HFF-Myc (cell line): ENCODE data around the gene MSI2.

Experiments
- DNase-seq: peaks from one replicate; pipeline ENCODE4 v3.0.0-alpha.2; 2011; ENCODE audit warnings: low read depth; ENCODE audit errors: extremely low read depth
- H3K4me3 ChIP-seq: replicated peaks from 2 replicates; pipeline ENCODE4 v1.5.1; 2011; ENCODE audit warnings: low read depth, mild to moderate bottlenecking, control low read depth, low read length
- CTCF ChIP-seq: IDR thresholded peaks from 2 replicates; pipeline ENCODE4 v1.5.1; 2012; ENCODE audit warnings: mild to moderate bottlenecking, low read depth, low read length, control low read depth; ENCODE audit errors: missing control alignments

The MSI2 gene

GRCh38 chr17:57384219-57384618 lies 127.9 kb downstream of the MSI2 start:
- DNase-seq = no peak
- TF ChIP-seq CTCF = no peak
- H3K4me3 ChIP-seq = no peak overlapping the region

GRCh38 chr17:57385975-57386374 lies 129.7 kb downstream of the MSI2 start:
- no peak for DNase-seq
- H3K4me3 ChIP-seq = no peak overlapping the region
- TF ChIP-seq CTCF = no peak

- TF ChIP-seq CTCF = no peak
Measured at GRCh38 chr17:57387575-57387974, 131.3 kb downstream of the MSI2 start.

GRCh38 chr17:57388131-57388725 lies 131.9 kb downstream of the MSI2 start:
- TF ChIP-seq CTCF = no peak
- no peak for DNase-seq
- no peak overlapping the region for H3K4me3 ChIP-seq

More at GRCh38 chr17:57387575-57387974, 131.3 kb downstream of the MSI2 start:
- no peak overlapping the region for H3K4me3 ChIP-seq
- no peak for DNase-seq

- TF ChIP-seq CTCF = no peak
- no peak overlapping the region for H3K4me3 ChIP-seq
- no peak for DNase-seq
Measured at GRCh38 chr17:57389473-57389872, 133.2 kb downstream of the MSI2 start.

- H3K4me3 ChIP-seq = no peak overlapping the region
- TF ChIP-seq CTCF = no peak
- DNase-seq = no peak
Measured at GRCh38 chr17:57391076-57391825, 134.9 kb downstream of the MSI2 start.
